Upper lobe of left lung (tissue), 6 donors: ENCODE data around the gene SETBP1. TPM values are rescaled to one million over a fixed set of nuclear protein-coding genes. Genes with fewer than 3 reads are reported as not detected.

Source experiments
- ATAC-seq, 2 donors: fragments of 200-7000 bp; cut with Tn5 transposase; one replicate each; pipeline ENCODE4 v1.9.1; 2022; ENCODE audit warnings: mild to moderate bottlenecking in 2 of 2, moderate library complexity in 2 of 2; ENCODE audit not compliant: low FRiP score in 2 of 2
- DNase-seq, 2 donors: peaks; one replicate each; pipeline ENCODE4 v3.0.0-alpha.2; 2019 to 2020
- H3K27ac ChIP-seq, 4 donors: fragments of 200-600 bp; sonication (generic); one replicate each; pipeline ENCODE4 v1.5.1; 2016 to 2019
- H3K27me3 ChIP-seq, 4 donors: fragments of 200-600 bp; sonication (generic); one replicate each; pipeline ENCODE4 v1.5.1; 2017 to 2019
- H3K36me3 ChIP-seq, 4 donors: fragments of 200-600 bp; sonication (generic); one replicate each; pipeline ENCODE4 v1.5.1; 2016 to 2019
- H3K4me1 ChIP-seq, 4 donors: fragments of 200-600 bp; sonication (generic); one replicate each; pipeline ENCODE4 v1.5.1; 2018 to 2019
- H3K4me3 ChIP-seq, 4 donors: fragments of 200-600 bp; sonication (generic); one replicate each; pipeline ENCODE4 v1.5.1; 2017 to 2019; ENCODE audit warnings: mild to moderate bottlenecking in 2 of 4, moderate library complexity in 1 of 4
- H3K9me3 ChIP-seq, 4 donors: fragments of 200-600 bp; sonication (generic); one replicate each; pipeline ENCODE4 v1.5.1; 2018 to 2019
- EP300 ChIP-seq, 4 donors: sonication (generic); formaldehyde crosslinking; IDR thresholded peaks; one replicate each; pipeline ENCODE4 v1.5.1; 2017; ENCODE audit warnings: antibody characterized with exemption in 4 of 4, control low read depth in 2 of 4
- POLR2A ChIP-seq, 4 donors: fragments of 450-650 bp; IDR thresholded peaks; one replicate each; pipeline ENCODE4 v1.5.1; 2016 to 2017; ENCODE audit warnings: antibody characterized with exemption in 4 of 4, mild to moderate bottlenecking in 2 of 4
- POLR2AphosphoS5 ChIP-seq, 2 donors: sonication (generic); formaldehyde crosslinking; IDR thresholded peaks; one replicate each; pipeline ENCODE4 v1.5.1; 2017; ENCODE audit warnings: antibody characterized with exemption in 2 of 2
- WGBS, 2 donors: methylation state at CpG; one replicate each; pipeline ENCODE4 v1.1.5; 2017 to 2018; 5-methylcytosine and 5-hydroxymethylcytosine counted together
- total RNA-seq, 6 donors: library from RNA; depleted of rRNA in 4 of 6; stranded (reverse); fragments of >200 nt in 4 of 6; gene quantifications; one replicate each; pipeline versions ENCODE4 v1.1.0 to v1.2.1, GENCODE V29; 2016 to 2021
- TF ChIP-seq, protein P1 (sequence below), 6 experiments: fragments of 450-650 bp in 4 of 6; fragments of 200-600 bp in 2 of 6; sonication (generic) in 2 of 6; IDR thresholded peaks; one replicate each; pipeline ENCODE4 v1.5.1; 2016 to 2019; ENCODE audit warnings: antibody characterized with exemption in 6 of 6
- donor health status: DM: no; HTN: no; CAD: no; lungs with moderate emphysema.
- donor health status: DM: no; HTN: yes; CAD: no; lungs with severe emphysema.

SETBP1 gene
- total RNA-seq, 6 donors from 2014 or later = 11.7 to 38.8 (median 16.6) TPM

DNA sequence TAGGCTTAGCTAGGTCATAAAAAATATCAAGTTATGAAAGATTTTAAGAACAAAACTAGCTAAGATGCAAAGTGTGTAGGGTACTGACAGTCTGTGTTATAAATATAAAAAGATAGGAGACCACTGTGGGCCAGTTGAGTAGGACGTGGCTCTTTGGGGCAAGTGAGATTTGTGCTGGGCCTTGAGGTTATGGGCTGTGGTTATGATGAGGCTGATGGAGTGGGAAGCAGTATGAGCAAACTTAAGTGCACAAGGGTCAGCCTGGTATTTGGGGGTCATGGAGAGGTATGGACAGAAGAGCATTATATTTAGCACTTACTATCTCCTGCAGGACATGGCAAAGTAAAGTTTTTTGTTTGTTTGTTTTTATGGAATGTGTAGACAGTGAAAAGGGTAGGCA is 70.1 kb downstream of the SETBP1 start:
- no peak for ATAC-seq
- H3K27me3 ChIP-seq = no peaks in the 10 kb centered on the region
- TF ChIP-seq POLR2A (IDR thresholded peaks at IDR 0.05) (no peak), POLR2AphosphoS5 (IDR thresholded peaks at IDR 0.05) (no peak), EP300 (IDR thresholded peaks at IDR 0.05) (no peak)
- TF ChIP-seq, protein P1, sequence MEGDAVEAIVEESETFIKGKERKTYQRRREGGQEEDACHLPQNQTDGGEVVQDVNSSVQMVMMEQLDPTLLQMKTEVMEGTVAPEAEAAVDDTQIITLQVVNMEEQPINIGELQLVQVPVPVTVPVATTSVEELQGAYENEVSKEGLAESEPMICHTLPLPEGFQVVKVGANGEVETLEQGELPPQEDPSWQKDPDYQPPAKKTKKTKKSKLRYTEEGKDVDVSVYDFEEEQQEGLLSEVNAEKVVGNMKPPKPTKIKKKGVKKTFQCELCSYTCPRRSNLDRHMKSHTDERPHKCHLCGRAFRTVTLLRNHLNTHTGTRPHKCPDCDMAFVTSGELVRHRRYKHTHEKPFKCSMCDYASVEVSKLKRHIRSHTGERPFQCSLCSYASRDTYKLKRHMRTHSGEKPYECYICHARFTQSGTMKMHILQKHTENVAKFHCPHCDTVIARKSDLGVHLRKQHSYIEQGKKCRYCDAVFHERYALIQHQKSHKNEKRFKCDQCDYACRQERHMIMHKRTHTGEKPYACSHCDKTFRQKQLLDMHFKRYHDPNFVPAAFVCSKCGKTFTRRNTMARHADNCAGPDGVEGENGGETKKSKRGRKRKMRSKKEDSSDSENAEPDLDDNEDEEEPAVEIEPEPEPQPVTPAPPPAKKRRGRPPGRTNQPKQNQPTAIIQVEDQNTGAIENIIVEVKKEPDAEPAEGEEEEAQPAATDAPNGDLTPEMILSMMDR (IDR thresholded peaks at IDR 0.05) = no peak
- H3K9me3 ChIP-seq = no peaks in the 10 kb centered on the region
- H3K4me3 ChIP-seq = no peak overlapping the region
- H3K36me3 ChIP-seq = no peaks in the 10 kb centered on the region
- 71 to 89% methylated on average over 1 of the region's 1 CpG for WGBS, 2 donors
- peaks cover 0 to 2% (median 0%) of the 10 kb centered on the region in 4 donors for H3K4me1 ChIP-seq
- DNase-seq = no peak
- no peak overlapping the region for H3K27ac ChIP-seq

DNA sequence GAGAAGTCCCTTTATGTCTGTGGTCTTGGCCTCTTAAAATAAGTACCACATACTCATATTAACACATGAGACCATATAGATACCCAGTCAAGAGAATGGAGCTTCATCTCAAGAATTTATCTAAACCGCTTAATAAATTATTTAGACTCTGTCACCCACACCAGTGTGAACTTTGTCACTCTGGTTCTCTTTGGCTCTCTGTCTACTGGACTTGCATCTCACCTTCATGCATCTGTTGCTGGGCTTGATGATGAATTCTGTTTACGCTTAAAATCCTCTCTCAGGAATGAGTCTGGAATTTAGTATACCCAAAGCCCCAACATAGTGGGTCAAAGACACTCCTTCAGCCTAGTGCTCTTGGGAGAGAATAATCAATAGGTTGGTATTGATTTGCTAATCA is 73.9 kb downstream of the SETBP1 start:
- ATAC-seq (no peak), DNase-seq (no peak)
- no peaks in the 10 kb centered on the region for H3K9me3 ChIP-seq
- no peaks in the 10 kb centered on the region for H3K27me3 ChIP-seq
- 98 to 100% methylated on average over 2 of the region's 2 CpGs for WGBS, 2 donors
- TF ChIP-seq, protein P1 (IDR thresholded peaks at IDR 0.05) = no peak
- no peak for TF ChIP-seq EP300 (IDR thresholded peaks at IDR 0.05)
- TF ChIP-seq POLR2AphosphoS5 (IDR thresholded peaks at IDR 0.05) = no peak
- TF ChIP-seq POLR2A (IDR thresholded peaks at IDR 0.05) = no peak
- no peak overlapping the region for H3K4me3 ChIP-seq
- peaks cover 0 to 1% (median 0%) of the 10 kb centered on the region in 4 donors for H3K4me1 ChIP-seq
- H3K27ac ChIP-seq = no peak overlapping the region
- H3K36me3 ChIP-seq = no peaks in the 10 kb centered on the region

DNA sequence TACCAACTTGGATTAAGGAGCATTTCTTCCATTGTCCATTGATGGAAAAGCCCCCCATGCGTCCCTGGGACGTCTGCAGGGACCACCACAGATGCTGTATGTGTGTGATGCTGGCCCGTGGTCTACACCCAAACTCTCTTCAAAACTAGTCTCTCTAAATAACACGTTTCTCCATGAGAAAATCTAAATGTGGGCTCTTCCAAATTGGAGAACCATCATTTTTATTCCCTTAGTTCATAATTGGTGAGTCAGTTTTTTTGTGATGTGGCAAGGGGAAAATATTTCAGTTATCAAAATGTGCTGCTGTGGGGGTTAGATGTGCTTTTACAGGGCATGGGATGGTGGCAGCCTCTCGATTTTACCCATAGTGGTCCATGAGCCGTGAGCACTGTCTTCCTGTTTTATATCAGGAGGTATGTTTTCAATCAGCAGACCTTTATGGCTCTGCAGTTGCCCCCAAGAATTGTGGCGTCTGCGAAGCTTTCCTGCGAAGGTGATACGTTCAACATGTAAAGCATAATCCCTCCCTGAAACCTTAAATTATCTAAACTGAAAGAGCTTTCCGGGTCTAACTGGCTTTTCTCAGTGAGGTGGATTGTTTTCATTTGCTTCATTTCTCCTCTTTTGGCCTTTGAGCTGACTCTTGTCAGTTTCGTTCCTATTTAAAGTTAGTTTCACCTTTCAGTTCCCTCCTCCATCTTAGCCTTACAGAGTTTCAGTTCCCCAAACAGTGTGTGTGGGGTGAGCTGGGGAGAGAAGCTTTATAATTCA is 78.4 kb downstream of the SETBP1 start:
- Histone ChIP-seq H3K9me3 (no peaks in the 10 kb centered on the region), H3K4me3 (no peak overlapping the region), H3K36me3 (no peaks in the 10 kb centered on the region), H3K4me1 (peaks cover 0 to 10% (median 4%) of the 10 kb centered on the region in 4 donors), H3K27me3 (no peaks in the 10 kb centered on the region), H3K27ac (peak overlapping the region in 2 of 4 donors; percentile 18 to 41)
- 68 to 84% methylated on average over 12 of the region's 12 CpGs for WGBS, 2 donors
- TF ChIP-seq EP300 (IDR thresholded peaks at IDR 0.05) (no peak), POLR2A (IDR thresholded peaks at IDR 0.05) (no peak), POLR2AphosphoS5 (IDR thresholded peaks at IDR 0.05) (no peak)
- TF ChIP-seq, protein P1 (IDR thresholded peaks at IDR 0.05) = no peak
- DNase-seq = no peak
- ATAC-seq = peak in 1 of 2 donors; percentile 68

DNA sequence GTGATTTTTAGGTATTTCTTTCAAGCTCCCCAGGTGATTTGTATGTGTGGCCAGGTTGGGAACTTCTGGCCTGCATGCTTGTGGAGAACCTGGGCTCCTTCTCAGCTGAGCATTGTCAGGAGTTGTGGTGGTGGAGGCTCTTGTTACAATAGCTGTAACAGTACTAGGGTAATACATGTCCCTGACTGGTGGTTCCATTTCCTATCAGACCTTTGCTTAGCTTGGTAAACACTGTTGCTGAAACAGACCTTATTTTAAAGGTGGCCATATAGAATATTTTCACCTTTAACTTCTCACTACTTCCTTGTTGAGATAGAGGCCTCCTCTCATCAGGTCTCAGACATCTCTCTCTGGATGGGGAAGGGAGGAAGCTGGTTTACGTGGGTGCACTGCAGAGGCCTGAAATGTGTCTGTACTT is 79.2 kb downstream of the SETBP1 start:
- DNase-seq (no peak), ATAC-seq (no peak)
- H3K27ac ChIP-seq = no peak overlapping the region
- no peaks in the 10 kb centered on the region for H3K27me3 ChIP-seq
- 67 to 70% methylated on average over 1 of the region's 1 CpG for WGBS, 2 donors
- H3K4me3 ChIP-seq = no peak overlapping the region
- peaks cover 0 to 12% (median 5%) of the 10 kb centered on the region in 4 donors for H3K4me1 ChIP-seq
- H3K9me3 ChIP-seq = no peaks in the 10 kb centered on the region
- TF ChIP-seq POLR2AphosphoS5 (IDR thresholded peaks at IDR 0.05) = no peak
- TF ChIP-seq, protein P1 (IDR thresholded peaks at IDR 0.05) = no peak
- no peaks in the 10 kb centered on the region for H3K36me3 ChIP-seq

DNA sequence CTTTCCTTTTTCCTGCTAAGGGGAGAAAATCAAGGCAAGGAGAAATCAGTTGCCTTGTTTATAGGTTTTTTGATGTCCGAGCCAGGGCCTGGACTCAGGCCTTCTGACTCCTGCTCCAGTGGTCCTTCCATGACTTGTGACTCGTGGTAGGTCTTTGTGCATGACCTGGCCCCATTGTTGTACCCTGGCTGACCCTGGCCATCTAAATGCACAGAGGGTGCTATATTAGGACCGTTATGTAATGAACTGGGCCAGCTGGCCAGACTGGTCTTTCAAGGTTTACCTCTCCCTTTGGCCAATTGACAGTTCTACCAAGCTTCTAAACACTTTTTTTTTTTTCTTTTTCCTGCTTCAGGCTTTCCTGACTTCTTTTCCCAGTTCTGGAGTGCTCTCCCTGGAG is 81.1 kb downstream of the SETBP1 start:
- TF ChIP-seq POLR2A (IDR thresholded peaks at IDR 0.05) (no peak), EP300 (IDR thresholded peaks at IDR 0.05) (no peak), POLR2AphosphoS5 (IDR thresholded peaks at IDR 0.05) (no peak)
- TF ChIP-seq, protein P1 (IDR thresholded peaks at IDR 0.05) = no peak
- Histone ChIP-seq H3K27ac (no peak overlapping the region), H3K36me3 (no peaks in the 10 kb centered on the region), H3K27me3 (no peaks in the 10 kb centered on the region), H3K4me1 (peaks cover 0 to 22% (median 12%) of the 10 kb centered on the region in 4 donors), H3K4me3 (no peak overlapping the region), H3K9me3 (no peaks in the 10 kb centered on the region)
- DNase-seq (no peak), ATAC-seq (peak in 1 of 2 donors; percentile 65)
- 53% methylated on average over 3 of the region's 3 CpGs for WGBS, 2 donors
